Fibroblast of upper back skin (primary cell): ENCODE results near the gene NR2E1.
A peak's percentile ranks its signal among the peaks of the same experiment; 100 is the strongest.

Experiments used
- DNase-seq: peaks from one replicate; pipeline ENCODE4 v3.0.0-alpha.2; 2013

The NR2E1 gene

DNA sequence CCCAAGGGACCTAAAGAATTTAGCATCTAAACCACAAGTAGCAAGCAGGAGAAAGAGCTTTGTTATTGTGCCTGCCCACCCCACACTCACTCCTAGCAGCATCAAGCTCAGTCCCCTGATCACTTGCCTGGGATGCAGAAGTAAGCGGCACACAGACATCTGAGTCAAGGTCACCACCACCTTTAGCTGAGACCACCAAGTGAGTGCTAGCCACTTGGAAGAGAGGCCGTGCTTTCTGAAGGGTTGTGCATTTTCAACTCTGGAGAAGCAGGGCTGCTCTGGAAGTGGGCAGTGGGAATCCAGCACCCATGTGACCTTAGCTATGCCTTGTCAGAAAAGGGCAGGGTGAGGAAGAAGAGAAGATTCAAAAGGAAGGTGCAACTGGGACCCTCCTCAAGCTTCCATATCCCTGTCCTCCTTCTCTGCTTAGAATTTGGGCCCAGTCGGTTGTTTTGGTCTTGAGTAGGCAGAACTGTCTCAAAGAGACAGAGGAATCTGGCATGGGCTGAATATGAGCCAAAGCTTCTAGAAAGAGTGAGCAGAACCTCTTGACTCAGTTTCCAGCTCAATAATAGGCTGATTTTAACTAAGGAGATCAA is 6.2 kb downstream of the NR2E1 start:
- no peak for DNase-seq

DNA sequence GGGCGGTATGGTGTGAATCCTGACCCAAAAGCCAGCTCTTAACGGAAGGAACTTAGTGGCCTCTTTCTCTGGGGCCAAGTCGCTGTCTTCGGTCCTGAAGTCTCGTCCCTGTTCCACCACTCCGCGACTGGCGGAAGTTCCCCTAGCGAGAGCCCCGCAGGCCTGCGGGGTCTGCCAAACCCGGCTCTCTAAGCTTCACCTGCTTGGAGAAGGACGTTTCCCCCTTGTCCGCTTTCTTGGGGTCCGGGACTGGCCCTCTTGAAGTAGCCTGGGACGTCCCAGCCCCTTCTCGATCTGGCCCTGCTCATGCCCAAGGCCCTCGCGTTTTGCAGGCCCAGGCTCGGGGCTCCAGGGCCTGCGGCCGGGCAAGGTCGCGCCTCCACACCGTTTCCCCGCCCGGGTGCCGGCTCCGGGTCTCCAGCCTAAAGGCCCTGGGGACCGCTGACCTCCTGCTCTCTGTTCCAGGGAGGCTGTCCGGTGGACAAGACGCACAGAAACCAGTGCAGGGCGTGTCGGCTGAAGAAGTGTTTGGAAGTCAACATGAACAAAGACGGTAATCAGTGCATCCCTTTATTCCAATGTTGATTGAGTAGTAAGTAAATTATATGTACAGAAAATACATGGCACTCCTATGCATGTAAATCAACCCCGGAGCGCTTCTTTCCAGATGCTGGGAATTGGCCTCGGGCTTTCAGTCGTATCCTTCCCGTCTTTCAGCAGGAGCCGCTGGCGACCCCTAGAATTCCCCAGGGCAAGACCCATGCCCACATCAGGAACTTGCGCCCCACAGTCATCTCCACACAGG is 8.8 kb downstream of the NR2E1 start:
- peak; percentile 34 for DNase-seq

DNA sequence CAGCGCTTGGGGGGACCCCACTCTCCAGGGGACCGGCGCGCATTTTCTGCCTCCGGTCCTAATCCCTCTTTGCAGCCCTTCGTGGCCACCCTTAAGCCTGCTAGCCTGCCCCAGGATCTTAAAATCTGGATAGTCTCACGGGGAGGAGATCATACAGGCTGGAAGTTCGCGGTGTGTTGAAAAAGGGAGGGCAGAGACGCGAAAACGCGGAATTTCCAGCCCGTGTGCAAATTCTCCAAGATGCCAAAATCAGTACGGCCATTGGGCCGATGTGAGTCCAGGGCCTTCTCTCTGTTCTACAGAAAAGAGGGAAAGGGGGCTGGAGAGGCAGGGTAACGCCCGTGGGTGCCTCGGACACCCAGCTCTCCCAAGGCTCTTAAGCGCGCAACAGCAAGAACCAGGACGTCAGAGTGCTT is 9.4 kb downstream of the NR2E1 start:
- no peak for DNase-seq

DNA sequence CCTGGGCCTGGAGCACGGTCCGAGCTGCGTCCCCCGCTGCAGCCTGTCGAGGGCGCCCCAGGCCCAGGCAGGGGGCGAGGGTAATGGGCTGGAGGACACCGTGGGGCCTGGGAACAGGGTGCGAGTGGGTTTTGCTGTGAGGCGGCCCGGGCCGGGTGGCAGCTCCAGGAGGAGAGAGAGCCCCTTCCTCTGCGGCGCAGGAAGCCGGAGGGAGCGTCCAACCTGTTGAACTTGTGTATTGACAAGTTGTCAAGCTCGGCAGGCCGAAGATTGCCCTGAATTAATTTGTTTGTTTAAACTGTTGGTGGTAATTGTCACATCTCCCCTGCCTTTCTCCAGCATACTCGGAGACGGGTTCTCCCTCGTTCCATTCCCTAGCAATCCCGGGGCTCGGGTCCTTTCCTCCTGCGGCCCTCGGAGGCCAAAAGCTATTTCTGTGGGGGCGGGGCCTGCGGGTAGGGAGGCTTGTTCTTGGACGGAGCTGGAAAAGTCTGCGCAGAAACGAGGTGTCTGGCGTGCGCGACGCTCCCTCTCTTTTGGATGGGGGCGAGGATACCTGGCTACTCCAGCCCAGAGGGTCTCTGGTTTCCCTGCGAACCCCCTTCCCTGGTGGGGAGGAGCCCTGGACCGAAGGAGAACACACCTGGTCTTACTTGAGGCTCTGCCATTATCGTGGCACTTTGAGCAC is 9.9 kb downstream of the NR2E1 start:
- no peak for DNase-seq

DNA sequence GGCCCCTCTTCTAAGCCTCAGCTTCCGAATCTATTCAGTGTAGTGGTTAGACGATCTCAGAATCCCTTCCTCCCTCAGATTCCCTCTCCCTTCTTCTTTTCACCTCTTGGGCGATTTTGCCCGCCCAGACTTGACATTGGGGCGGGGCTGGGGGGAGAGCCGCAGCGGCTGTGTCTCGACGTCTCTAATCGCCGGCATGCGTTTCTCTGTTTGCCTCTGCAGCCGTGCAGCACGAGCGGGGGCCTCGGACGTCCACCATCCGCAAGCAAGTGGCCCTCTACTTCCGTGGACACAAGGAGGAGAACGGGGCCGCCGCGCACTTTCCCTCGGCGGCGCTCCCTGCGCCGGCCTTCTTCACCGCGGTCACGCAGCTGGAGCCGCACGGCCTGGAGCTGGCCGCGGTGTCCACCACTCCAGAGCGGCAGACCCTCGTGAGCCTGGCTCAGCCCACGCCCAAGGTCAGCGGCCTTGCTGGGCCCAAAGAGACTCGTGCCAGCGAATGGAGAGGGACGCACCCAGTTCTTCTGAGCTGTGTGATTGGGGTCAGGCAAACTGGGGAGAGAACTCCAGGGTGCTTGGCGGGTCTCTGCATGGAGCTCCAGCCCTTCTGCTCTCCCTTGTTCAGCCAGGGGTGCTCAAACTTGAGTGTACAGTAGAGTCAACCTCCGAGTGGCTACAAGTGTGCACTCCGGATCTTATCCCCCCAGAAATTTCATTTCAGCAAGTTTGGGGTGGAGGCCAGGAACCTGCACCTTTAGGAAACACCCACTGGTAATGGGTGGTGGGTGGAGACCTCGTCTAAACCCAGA is 10.7 kb downstream of the NR2E1 start:
- no peak for DNase-seq

DNA sequence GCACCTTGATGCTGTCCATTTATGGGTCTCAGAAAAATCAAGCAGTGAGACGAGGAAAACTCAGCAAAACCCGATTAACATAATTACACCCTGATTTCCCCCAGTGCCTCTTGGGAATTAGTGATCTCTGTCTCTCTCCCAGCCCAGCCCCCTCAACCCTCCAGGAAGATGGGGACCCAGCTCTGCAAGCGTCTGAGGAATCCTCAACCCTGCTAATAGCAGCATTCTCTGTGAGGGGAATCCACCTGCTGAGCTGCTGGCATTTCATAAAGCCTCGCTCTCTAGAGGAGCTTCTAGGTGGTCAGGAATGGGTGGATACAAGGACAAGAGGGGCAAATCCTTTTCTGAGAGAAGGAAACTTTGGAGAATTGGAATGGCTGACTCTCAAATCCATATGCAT is 13.9 kb downstream of the NR2E1 start:
- DNase-seq: no peak

DNA sequence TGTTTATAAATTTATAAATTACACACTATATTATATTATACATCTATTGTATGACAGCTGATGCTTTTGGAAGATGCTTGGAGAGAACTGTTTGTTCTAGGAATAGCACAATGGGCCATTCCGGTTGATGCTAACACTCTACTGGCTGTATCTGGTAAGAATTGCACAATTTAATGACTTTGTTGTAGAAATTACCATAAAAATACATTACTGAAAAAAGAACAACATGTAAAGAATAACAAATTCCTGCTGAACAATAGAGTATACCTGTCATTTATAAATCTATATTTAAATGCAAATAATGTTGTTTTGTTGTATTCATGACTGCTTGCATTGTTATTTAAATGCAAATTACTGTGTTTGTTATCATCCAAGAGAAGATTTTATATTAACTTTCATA is 14.4 kb downstream of the NR2E1 start:
- DNase-seq: no peak

DNA sequence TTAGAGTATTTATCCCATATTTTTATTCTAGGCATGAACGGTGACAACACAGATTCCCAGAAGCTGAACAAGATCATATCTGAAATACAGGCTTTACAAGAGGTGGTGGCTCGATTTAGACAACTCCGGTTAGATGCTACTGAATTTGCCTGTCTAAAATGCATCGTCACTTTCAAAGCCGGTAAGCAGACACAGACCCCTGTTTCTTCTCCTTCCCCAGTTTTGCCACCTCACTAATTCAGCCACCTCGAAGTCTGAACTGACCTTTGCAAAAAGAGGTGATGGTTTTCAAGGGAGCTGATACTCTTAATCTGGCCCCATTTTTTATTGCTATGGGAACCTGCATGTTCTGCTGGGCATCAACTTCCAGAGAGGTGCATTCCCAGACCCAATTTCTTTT is 15.0 kb downstream of the NR2E1 start:
- no peak for DNase-seq

DNA sequence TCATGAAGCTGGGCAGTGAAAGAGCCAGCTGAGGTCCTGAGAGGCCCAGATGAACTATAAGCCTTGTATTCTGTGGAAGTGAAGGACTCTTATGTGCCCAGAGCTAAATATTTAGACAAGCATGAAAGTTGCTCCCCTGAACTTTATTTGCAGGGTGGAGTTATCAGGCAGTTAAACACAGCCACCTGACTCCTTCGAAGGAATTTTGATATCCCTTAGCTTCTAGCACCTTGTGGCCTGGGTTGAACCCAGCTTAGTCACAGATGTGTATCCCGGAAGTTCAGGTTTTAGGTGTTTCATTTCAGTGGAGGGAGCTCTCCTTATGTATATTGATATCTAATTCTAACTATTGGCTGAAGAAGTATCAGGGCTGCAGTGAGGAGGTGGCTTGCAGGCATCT is 20.4 kb downstream of the NR2E1 start:
- DNase-seq: no peak

DNA sequence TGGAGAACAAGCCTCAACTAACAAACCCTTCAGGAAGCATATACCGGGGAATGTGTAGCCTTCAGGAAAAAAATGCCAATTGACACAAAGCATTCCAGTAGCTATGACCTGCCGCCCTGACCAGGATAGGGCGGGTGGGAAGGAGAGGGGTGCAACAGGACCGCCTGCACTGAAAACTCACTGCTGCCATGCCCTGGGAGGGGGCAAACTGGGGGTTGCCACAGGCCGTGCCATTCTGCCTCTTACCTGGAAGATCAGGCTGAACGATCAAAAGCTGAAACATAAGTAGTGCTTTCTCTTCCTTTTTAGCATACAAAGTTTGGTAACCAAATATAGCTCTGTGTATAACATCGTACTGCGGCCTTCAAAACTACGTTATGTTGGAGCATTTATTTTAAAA is 21.7 kb downstream of the NR2E1 start:
- no peak for DNase-seq

DNA sequence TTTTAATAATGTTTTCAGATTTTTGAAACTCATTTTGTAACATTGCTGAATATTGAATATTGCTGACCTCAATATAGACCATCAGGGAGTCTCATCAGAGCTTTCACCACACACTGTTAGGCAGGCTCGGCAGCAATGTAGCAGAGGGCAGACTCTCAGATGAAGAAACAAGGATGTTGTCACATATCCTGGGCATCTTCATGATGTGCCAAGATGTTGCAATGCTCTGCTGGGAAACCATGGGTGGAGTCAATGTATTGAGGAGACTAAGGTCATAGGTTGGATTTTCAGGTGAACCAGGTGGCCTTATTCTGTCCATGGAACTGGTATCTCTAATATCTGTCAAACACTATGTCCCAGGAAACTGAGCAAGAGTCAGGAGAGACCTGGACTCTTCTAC is 27.3 kb downstream of the NR2E1 start:
- no peak for DNase-seq

DNA sequence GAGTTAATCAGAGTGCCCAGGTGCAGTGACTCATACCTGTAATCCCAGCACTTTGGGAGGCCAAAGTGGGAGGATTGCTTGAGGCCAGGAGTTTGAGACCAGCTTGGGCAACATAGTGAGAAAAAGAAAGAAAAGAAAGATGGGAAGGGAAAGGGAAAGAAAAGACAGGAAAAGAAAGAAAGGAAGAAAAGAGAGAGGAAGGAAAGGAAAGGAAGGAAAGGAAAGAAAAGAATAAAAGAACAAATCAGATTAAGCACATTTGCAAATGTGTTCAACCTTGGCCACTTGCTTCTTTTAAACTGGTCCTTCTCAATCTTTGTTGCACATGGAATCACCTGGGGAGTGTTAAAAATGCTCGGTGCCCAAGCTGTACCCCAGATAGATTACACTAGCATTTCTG is 28.0 kb downstream of the NR2E1 start:
- no peak for DNase-seq

DNA sequence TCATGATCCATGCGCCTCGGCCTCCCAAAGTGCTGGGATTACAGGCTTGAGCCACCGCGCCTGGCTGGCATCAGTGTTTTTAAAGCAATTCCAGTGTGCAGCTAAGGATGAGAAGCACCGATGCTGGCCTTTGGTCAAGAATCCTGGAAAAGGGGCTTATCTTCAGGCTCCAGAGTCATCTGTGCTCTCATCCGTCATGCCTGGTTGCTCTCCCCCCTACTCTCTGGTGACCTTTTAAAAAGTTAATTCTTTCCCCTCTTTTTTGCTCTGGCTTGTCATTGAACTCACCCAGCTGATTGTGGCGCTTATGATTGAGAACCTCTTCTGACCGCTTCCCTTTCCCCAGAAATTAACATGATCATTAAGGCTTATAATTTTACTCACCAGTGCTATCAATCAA is 28.7 kb downstream of the NR2E1 start:
- DNase-seq: no peak

DNA sequence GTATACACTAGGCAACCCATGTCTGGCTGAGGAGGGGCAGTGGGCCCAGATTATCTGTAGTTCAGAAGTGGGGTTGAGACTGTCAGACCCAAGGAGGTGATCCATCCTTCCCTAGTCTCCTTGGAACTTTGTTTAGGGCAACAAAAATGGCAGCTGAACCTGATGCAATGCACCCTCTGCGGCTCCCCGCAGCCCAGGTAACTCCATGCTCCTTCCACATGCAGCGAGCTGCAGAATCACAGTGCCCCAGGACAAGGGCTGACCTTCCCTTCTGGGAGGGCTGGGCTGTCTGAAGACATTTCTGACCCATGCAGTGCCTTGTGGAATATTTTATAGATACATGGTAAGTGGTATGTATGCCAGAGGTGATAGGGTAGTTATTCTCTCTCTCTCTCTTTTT is 29.4 kb downstream of the NR2E1 start:
- no peak for DNase-seq

DNA sequence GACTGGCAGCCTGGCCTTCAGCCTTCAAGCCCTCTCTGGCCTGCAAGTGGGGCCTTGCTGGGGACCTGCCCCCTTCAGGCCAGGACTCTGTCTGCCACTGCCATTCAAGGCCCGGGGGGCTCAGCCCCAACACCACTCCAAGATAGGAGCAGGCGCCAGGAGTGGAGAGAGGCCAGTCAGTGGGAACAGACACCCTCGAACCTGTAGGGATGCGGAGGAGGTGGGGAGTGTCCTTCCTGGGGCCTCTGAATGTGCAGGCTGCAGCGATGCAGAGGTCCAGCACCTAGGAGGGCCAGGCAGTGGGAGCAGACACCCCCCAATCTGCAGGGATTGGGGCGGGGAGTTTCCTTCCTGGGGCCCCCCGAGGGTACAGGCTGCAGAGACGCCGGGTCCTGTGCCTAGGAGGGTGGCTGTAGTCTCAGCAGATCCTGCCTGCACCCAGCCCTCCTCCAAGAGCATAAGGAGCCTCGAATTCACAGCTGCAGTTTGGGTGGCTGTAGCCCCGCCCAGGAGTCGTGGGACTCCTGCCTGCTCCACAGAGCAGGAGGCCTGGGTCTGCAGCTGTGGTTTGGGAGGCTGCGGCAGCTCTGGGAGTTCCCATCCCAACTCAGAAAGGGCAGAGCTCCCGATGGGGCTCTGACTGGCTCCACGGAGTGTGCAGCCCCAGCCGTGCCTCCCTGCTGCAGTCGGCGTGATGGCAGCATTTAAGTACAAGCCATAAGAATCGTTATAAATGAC is 33.1 kb downstream of the NR2E1 start:
- DNase-seq: no peak

DNA sequence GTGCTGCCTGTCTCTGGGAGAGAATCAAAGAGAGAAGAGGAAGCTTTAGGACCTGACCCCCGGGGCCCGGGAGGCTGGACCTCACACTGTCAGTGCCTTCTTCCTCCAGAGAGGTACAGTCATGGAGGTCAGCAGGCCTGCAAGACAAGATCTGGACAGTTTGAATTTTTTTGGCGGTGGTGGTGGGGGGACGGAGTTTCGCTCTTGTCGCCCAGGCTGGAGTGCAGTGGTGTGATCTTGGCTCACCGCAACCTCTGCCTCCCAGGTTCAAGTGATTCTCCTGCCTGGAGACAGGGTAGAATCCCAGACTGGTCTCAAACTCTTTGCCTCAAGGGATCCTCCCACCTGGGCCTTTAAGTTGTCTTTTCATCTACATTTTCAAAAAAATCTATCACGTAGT is 34.4 kb downstream of the NR2E1 start:
- no peak for DNase-seq

DNA sequence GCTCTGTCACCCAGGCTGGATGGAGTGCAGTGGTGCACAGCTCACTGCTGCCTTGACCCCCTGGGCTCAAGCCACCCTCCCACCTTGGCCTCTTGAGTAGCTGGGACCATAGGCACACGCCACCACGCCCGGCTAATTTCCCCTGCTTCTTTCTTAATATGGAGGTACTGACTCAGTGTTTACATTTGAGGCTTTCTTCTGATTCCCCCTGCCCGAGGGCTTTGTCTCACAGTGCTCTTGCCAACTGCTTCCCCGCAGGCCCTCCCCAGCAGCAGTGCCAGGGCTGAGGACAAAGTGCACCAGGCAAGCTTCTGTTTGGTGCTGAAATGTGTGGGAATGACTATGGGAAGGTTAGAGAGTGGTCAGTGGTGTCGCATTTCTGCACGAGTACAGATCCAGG is 34.8 kb downstream of the NR2E1 start:
- DNase-seq: no peak

DNA sequence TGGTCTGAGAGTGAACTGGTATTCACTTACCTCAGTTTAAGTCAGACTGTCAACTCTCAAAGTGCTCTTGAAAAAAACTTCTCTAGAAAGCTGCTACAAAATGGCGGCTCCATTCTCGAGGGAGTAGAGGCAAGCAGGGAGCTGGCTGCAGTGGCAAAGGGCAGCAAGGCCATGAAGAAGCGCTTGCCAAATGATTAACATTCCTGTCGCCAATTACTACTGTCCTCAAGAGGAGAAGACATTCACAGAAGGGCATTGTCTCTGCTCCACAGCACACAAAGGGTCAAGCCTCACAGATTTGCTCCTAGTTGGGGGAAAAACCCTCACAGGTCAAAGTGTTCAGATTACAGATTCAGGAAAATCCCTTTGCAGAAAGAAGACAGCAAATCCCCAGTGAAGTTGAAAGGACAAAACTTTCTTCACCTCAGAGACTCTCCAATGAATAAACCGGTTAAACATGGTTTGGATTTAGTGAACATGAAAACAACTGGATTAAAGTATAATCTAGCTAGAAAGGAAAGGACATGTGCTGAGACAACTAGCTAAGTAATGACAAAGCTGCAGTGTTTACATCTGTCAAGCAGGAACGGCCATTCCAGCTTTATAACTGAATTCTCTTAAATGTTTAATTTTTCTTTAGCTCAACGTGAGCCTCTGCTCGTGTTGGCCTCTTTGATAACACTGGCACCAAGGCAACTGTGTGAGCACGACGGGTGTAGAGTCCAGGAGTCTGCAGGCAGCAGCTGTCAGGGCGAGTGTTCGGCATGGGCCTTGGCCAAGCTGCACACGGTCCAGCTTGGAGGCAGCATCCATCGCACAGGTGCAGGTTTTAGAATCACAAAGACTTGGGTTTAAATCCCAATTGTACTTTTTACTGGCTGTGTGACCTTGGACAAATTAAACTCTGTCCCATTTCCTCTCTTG is 37.6 kb downstream of the NR2E1 start:
- no peak for DNase-seq

DNA sequence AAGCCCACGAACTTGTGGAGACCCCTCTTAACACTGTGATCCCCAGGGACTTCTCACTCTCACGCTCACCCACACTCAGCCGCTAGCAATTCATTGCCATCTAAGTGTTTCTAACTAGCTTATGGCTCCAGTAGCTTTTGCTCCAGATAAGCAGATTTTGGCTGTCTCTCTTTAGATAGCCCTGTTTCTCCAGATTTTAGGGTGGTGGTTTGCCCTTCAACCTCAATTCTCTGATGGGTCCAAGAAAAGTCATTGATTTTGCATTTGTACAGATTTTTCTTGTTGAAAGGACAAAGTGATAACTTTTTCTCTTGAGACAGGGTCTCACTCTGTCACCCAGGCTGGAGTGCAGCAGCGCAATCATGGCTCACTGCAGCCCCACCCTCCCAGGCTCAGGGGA is 41.2 kb downstream of the NR2E1 start:
- no peak for DNase-seq

DNA sequence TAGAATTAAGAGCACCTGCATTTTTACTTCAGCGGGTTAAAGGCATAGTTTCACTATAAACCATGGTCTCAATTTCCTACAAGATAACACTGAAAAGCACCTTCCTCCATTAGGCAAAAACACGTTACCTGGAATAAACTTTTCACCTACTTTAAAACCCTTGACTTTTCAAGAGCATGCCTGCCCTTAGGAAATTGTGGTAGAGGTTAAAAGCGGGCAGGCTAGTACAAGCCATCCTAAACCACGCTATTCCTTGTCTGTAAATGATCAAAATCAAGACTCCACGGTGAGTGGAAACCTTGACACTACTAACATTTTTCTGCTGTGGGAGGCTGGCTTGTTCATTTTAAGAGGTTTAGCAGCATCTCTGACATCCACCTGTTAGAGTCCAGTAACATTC is 43.9 kb downstream of the NR2E1 start:
- DNase-seq: no peak

DNA sequence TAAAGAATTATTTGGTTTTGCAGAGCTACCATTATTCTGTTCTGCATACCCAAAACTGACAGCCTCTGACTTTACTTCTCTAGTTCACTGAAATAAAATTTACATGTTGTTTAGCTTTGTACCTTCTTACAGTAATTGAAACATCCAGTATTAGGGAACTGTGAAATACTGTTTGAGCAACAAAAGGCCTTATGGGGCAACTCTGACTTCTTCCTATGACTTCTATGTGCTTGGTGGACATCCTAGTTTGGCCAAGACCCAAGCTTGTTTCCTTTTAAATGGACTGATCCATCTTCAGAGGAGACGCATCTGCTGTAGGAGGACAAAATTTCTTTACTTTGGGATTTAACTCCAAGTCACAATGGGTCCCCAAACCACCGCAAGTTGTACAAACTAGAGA is 44.7 kb downstream of the NR2E1 start:
- DNase-seq: no peak

DNA sequence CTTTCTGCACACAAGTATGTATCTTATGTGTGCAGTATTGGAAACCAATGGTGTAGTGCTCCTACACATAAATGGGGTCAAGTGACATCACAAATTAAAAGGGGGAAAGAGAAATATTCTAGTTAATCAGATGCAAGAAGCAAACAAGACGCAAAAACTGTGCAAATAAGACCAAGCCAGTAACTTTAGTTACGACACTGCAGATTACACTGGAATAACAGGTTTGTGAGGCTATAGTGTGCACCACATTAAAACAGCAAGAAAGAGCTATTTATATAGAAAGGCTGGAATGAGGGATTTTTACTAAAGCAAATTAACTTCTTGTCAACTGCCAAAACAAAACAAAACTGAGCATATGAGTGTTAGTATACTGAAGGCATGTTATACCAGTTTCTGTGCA is 45.8 kb downstream of the NR2E1 start:
- DNase-seq: no peak
